NCI-H1092 treated with DMSO at 0.1 percent for 48 hours (cell line): ENCODE data around the gene ROBO1.
"Not testable (repeated sequence)": the region's sequence is repeated elsewhere in the genome, so short reads cannot be mapped to it uniquely, and the experiment has no call there.

Experiments
- DNase-seq: peaks from one replicate; lab custom pipeline; 2025; lab: John Stamatoyannopoulos, UW

Gene ROBO1

GRCh38 chr3:78736863-78737262, 1030.9 kb downstream of the ROBO1 start:
- DNase-seq: no peak

DNA sequence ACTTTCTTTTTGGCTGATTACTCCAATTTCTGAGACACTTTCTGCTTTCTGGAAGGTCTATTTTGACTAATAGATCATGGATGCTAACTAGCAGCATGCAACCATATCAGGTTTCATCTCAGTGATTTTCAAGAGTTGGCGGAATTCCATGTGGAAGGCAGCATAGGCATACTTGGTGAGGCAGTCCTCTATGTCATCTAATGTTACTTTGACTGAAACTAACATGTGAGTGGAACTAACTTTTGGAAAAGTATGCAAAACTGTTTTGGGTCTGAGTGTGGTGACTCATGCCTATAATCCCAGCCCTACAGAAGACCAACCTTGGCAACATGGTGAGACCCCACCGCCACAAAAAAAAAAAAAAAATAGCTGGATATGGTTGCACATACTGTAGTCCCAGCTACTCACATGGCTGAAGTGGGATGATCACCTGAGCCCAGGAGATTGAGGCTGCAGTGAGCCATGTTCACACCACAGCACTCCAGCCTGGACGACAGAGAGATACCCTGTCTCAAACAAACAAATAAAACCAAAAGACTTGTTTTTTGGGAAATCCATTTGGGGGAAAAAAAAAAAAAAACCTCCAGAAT, 1033.7 kb downstream of the ROBO1 start:
- DNase-seq: peak; percentile 44

DNA sequence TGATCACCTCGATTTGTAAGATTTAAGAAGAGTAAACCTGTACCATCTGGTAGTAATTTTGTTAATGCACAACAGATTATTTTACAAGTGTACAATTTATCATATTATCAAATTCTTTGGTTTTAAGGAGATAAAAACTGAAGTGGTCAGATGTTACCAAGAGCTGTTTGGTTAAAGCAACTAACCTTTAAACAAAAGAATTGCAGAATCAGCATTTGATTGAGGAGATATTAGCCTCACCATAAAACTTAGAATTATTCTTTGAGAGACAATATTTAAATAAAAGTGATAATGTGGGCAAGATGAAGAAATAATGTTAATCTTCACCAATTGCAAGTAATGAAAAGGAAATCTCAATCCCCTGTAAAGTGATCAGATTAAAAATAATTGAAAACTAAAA, 1034.9 kb downstream of the ROBO1 start:
- peak; percentile 14 for DNase-seq

DNA sequence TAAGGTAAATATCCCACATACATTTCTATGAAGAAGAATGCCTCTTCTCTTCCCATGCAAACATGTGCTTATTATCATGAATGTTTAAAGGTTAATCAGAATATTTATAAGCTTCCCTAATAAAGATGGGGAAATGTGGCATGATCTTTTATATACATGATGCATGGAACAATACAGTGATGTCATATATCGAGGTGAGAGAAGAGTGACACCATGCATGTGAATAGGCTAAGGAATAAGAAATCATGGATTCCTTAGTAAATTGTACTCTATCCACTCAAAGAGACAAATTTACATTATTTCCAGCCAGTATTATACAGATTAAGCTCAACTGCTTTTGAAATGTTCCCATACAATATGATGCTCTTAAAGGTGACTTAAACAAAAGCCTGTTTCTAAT, 1035.3 kb downstream of the ROBO1 start:
- no peak for DNase-seq

DNA sequence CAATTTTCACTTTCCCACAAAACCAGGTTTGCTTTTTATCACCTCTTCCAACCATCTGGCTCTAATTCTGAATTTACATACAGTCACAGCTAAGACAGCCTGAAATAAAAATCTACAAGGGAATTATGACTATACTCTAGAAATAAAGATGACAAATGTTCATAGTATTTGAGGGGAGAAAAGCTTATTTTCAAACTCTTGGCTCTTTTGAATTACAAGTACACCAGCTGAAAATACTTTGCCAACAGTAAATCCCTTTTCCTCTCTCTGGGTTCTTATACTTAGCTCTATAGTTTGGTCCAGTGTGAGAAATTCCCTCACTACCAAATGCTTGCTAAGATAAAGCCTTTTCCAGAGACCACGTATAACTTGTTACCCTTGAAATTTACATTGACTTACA, 1037.9 kb downstream of the ROBO1 start:
- no peak for DNase-seq

GRCh38 chr3:78728406-78729145, 1039.2 kb downstream of the ROBO1 start:
- DNase-seq: peak; percentile 97

GRCh38 chr3:78726545-78726944, 1041.3 kb downstream of the ROBO1 start:
- DNase-seq: no peak

DNA sequence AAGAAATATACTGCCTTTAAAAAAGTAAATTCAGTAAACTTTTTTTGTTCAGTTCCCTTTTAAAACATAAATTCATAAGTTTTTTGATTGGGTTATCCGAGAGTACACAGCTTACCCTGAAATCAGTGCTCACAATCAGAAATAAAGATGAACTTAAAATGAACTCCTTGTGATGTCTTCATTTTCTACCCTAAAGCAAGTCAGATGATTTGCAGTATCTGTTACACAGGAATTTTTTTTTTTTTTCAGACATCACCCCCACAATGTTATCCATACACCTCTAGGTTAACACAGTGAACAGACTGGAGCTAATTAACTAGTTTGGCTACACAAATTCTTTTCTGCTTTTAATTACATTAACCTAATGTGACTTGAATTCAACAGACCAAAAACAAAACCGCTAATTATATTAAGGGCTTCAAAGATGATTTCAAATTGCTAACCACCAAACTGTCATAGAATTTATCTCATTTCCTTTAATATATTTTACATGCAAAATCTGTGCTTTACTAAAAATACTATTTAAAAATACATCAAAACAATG, 1042.0 kb downstream of the ROBO1 start:
- DNase-seq: no peak

- no peak for DNase-seq
Measured at GRCh38 chr3:78724859-78725258, 1042.9 kb downstream of the ROBO1 start.

- DNase-seq: not testable (repeated sequence)
Measured at GRCh38 chr3:78724364-78724763, 1043.4 kb downstream of the ROBO1 start.

DNA sequence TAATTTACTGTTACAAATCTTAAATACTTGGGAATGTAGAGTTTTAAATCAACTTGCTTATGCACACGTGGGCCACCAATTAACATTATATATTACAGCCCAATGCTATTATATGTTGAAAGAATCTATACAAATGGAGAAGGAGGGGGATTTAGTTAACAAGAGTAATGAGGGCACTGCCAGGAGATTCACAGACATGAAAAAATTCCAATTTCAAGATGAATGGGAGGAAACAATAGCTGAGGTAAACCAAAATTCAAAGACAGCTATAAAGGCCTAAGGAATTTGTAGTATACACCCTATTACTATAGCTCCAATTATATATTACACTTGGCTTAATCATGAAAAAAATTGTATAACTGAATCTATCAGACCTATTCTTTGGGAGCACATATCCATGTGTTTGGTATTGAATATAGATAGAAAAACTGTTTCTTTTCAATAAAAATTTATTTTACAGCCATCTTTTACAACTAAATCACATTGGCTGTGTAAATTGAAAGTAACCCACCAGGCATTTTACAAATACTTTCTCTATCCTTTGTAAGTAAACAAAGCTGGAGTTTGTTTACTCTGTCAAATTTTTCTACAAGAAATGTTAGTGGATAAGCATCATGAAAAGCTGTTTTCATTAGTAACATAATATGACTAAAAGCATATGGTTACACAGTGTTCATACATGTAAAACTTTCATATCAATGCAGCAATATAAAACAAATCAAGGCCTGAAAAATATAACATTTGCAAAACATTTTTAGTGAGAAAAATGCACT, 1045.8 kb downstream of the ROBO1 start:
- DNase-seq: no peak

DNA sequence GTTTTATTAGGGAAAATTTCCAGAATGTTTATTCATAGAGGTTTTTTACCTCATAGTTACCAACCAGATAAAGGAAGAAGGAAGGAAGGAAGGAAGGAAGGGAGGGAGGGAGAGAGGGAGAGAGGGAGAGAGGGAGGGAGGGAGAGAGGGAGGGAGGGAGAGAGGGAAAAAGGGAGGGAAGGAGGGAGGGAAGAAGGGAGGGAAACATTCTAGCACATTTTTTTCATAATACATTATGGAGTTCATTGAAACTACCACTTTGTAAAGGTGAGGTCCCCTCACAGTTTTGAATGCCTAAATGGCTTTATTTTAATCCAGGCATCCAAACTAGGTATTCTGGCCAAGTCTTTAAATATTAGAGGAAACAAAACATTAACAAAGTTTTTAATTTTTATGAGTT, 1049.1 kb downstream of the ROBO1 start:
- DNase-seq: no peak

DNA sequence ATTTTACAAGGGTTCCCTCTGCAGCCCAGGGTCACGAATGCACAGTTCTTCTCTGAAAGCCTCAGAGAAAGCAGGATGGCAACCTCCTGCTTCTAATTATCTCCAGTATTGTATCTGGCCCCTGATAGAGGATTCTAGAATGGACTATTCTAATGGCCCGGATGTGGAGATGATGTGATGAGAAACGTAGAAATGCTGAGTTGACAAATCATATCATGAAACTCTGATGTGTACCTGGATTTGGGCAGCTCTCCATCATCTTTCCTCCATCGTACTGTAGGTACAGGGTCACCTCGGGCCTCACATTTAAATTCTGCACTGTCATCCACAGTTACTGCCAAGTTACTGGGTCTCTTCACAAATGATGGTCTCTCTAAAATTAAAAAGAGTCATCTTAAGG, 1050.8 kb downstream of the ROBO1 start:
- DNase-seq: no peak

DNA sequence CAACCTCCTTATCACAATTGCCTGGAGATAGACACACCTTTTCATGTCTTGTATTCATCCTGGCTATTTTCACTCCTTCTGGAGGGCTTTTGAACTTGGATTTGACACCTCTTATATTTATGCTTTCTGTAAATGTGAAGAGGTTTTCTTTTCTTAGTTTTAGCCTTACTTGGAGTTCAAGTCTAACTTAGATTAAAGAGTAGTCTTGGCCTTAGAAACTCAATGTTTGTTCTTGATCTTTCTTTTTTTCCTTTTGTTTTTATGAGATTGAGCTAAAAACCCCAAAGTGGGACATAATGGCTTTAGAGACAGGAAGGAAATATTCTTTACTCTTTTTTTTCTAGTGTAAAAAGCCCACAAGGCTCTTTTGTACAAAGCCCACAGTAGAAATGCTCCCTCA, 1054.9 kb downstream of the ROBO1 start:
- DNase-seq: no peak

DNA sequence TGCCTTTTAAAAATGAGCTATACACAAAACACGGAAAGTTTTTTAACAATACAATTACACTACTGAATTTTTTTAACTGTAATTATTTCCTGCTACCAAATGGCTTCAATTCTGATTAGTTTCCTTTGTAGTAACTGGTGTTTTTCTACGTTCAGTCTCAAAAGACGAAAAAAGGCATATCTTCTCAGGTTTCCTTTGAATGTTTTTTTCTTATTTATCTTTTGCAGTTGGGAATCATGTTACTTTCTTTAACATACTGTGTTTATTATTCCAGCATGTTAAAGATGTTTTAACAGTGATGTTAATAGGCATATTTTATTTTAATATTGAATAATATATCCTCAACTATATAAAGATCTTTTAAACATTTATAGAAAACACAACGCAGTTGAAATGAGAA, 1055.5 kb downstream of the ROBO1 start:
- no peak for DNase-seq

GRCh38 chr3:78708565-78709073, 1059.2 kb downstream of the ROBO1 start:
- DNase-seq: no peak

- DNase-seq: no peak
Measured at GRCh38 chr3:78707609-78708008, 1060.2 kb downstream of the ROBO1 start.

DNA sequence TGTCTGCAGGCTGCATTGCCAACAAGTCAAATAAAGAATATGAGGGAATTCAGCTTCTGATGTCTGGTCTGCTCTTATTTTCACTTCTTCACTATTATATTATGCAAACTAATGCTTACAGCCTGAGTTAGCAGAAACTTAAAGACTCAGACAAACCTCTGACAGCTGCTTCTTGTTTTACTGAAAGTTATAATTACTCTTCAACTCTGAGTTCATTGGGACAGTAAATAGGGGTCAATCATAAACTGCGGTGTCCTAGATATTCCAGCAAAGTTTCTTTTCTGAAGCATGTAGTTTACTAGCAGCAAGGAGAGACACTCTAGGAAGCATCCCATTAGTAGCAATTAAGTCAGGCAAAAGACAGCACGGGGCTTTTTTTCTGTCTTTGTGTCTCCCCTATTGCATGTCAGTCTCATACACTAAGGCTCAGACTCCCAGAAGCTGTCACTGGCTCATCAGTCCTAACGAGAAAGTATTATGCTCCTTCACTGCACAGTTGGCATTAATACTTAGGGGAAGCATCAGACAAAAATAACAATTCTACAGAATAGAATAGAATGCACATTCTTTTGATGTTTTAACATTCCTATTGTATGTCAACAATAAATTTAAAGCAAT, 1060.8 kb downstream of the ROBO1 start:
- DNase-seq: no peak

GRCh38 chr3:78703944-78704343, 1063.9 kb downstream of the ROBO1 start:
- no peak for DNase-seq

- DNase-seq: no peak
Measured at GRCh38 chr3:78701537-78701936, 1066.3 kb downstream of the ROBO1 start.

GRCh38 chr3:78698431-78698830, 1069.4 kb downstream of the ROBO1 start:
- DNase-seq: no peak

- DNase-seq: no peak
Measured at GRCh38 chr3:78697426-78697825, 1070.4 kb downstream of the ROBO1 start.
